ENCODE measurements around the gene ECHDC3.
A peak's percentile ranks its signal among the peaks of the same experiment; 100 is the strongest.

ECHDC3 gene

GRCh38 chr10:11754173-11754572 is 12.0 kb downstream of the ECHDC3 start:
- FAIRE-seq: no peak

DNA sequence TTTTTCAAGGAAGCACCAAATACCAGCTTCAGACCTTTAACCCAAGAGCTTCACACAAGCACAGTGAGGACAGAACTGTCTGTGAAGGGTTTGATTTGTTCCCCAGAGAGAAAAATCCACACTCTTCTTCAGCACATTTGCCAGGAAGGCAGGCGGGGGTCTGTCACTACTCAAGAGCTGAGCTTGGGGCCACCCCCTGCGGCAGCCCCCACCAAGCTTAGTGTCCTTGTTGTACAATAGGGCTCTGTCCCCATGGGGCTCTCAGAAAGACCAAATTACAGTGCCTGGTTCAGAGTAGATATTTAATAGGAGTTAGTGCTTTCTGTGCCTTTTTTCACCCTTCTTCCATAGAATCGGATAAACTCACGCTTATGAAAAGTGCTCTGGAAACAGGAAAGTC is 12.4 kb downstream of the ECHDC3 start:
- FAIRE-seq: no peak

GRCh38 chr10:11755512-11756263 is 13.5 kb downstream of the ECHDC3 start:
- FAIRE-seq: no peak

DNA sequence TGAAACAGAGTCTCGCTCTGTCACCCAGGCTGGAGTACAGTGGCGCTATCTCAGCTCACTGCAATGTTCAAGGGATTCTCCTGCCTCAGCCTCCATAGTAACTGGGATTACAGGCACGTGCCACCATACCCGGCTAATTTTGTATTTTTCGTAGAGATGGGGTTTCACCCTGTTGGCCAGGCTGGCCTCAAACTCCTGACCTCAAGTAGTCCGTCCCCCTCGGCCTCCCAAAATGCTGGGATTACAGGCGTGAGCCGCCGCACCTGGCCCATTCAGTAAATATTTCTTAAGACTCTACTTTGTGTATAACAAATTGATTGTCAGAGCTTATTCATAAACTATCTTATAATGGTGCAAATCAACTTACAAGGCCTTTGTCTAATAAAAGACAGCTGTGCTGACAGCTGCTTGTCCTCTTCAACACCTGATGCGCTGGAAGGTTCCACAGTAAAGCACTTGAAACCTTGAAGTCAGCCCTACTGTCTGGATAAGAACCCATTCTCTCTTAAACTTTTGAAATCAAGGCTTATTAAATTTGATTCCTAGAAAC is 14.7 kb downstream of the ECHDC3 start:
- no peak for FAIRE-seq

DNA sequence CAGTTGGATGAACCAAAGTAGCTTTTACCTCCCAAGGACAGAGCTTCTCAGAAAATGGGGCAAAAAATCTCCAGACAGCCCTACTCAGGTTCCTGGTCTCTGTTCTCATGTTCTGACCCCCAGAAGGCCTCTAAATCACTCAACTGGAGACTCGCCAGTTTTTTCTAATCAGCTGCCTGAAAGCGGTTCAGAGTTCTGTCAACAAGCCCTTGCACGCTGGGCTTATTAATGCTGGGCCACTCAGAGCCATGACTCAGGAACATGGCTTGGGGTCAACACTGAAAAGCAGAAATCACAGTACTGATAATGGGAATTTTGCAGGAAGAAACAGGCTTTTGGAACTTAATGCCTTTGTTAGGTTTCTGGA is 15.3 kb downstream of the ECHDC3 start:
- no peak for FAIRE-seq

GRCh38 chr10:11757821-11758463 is 15.8 kb downstream of the ECHDC3 start:
- FAIRE-seq: peak; percentile 29

DNA sequence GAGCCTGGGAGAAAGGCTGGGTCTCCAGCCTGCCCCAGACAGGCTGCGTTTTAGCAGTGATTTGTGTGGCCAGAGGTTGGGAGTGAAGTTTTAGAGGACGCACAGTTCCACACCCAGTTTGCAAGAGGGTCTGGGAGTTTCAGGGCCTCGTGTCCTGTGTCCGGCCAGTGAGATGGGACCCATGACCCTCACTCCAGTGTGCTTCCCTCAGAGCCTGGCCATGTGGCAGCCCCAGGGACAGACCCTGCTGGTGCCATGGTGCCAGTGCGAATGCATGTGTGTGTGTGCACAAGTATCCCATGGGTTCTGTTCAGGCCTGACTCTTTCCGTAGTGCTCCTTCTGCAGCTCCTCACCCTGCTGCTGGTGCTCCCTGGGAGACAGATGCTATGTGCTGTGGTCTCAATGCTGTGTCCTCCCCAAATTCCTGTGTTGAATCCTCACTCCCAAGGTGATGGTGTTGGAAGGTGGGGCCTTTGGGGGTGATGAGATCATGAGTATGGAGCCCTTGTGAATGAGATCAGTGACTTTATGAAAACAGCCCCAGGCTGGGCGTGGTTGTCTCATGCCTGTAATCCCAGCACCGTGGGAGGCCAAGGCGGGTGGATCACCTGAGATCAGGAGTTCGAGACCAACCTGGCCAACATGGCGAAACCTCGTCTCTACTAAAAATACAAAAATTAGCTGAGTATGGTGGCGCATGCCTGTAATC is 16.5 kb downstream of the ECHDC3 start:
- FAIRE-seq: no peak

GRCh38 chr10:11759347-11759746 is 17.2 kb downstream of the ECHDC3 start:
- no peak for FAIRE-seq

DNA sequence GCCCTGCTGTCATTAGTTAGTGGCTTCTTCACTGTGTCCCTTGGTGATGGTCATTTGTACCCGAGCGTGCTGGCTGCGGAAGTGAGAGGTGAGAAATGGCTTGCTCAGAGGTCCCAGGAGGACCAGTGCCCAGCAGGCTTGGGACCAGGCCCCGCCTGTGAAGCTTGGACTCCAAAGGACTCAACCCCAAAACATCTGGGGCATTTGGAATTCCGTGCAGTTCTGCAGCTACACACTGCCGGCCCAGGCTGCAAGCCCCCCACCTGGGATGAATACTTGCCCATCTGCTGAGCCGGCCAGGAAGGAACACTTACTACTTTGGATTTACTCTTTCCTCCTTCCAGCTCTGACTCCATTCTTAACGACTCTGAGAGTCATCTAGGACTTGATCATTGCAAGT is 18.0 kb downstream of the ECHDC3 start:
- FAIRE-seq: no peak

DNA sequence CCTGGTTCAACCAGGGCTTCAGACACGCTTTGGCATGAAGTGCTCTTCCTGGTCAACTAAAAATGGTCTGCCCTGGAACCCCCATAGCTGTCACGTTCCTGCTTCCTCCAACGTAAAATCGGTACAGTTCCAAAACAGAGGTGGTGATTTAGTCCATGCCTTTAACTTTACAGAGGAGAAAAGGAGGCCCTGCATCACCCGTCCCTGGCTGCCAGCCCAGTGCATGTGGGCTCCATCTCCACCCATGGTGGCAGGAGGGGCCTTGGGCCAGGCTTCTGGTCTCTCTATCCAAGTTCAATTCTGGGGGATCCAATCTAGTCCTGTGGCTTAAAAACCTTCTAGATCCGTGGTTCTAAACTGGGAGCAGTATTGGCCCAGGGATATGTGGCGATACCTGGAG is 18.7 kb downstream of the ECHDC3 start:
- no peak for FAIRE-seq

DNA sequence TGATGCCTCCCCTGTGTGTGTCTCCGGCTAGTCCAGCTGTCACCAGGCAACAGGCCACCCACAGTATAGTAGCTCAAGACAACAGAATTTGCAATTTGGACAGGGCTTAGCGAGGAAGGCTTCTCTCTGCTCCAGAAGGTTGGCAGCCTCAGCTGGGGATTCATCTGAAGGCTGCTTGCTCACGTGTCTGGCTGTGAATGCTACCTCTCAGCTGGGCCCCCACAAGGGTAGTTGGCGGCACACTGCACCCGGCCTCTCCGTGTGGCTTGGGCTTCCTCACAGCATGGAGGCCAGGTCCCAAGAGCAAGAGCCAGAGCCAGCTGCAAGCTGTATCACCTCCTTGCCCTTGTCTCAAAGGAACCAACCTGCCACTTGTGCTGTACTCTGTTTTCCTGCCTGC is 19.2 kb downstream of the ECHDC3 start:
- no peak for FAIRE-seq

DNA sequence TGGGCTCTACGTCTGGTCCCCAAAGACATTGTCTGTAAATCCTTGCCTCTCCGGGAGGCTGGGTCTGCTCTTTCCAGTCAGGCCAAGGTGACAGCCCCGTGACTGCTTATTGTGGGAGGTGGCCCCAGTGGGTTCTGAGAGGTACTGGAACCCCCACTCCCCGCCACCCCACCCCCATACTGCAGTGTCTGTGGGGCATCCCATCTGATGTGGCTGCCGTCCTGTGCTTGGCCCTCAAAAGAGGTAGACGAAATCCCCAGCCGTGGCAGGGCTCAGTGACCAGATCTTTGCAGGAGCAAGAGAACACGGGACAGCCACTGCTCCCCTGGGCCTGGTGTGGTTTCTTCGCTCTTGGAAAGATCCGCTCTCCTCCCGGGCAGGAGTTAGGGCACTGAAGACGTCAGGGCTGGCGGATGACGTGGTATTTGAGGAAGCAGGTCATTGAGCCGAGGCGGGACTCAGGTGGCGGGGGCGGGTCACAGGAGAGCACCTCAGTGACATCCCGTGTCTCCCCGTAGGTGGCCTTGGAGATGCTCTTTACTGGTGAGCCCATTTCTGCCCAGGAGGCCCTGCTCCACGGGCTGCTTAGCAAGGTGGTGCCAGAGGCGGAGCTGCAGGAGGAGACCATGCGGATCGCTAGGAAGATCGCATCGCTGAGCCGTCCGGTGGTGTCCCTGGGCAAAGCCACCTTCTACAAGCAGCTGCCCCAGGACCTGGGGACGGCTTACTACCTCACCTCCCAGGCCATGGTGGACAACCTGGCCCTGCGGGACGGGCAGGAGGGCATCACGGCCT is 20.7 kb downstream of the ECHDC3 start:
- no peak for FAIRE-seq

- FAIRE-seq: no peak
Observed at GRCh38 chr10:11763501-11763861, 21.3 kb downstream of the ECHDC3 start.

DNA sequence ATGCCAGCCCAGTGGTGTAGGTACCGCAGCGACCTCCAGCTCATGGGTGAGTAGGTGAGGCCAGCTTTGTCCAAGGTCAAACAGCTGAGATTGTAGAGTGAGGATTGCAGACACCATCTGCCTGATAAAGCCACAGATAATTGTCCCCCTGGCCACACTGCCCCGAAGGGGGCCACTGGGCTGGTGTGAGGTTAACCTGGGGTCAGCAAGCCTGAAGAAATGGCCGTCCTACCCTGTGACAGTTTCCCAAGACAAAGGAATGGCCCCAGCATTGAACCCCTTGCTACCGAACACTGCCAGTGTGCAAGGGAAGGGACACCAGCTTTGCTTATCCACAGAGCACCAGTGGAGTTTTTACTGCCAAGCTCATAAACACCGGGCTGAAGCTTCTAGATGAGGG is 23.0 kb downstream of the ECHDC3 start:
- no peak for FAIRE-seq

DNA sequence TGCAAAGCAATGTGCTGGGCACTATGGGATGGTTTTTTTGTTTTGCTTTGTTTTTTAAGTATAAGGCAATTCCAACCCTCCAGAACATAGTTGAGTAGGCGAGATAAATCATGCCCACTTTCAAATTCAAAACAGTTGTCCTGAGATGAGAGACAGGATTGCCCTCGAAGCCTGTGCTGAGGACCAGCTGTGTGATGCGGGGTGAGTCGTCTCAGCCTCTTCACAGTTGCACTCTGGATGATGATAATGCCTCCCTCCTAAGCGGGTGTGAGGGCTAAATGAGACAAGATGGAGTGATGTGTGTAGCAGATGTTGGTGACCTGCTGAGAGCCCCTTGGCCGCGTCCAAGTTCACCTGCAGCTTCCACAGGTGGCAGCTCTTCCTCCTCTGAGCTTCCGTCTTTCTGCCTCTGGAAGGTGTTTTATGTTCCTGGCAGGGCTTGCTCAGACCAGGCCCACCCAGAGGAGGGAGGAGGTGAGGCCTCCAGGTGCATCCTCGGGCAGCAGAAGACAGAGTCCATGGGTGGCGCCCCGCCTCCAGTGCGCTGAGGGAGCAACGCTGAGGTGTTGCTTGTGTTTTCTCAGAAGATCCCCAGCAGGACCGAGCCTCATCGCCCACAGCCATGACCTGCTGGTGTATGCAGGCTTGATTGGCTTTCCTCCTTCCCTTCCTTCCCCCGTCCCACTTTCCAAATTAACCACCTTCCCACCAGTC is 30.6 kb downstream of the ECHDC3 start:
- no peak for FAIRE-seq

DNA sequence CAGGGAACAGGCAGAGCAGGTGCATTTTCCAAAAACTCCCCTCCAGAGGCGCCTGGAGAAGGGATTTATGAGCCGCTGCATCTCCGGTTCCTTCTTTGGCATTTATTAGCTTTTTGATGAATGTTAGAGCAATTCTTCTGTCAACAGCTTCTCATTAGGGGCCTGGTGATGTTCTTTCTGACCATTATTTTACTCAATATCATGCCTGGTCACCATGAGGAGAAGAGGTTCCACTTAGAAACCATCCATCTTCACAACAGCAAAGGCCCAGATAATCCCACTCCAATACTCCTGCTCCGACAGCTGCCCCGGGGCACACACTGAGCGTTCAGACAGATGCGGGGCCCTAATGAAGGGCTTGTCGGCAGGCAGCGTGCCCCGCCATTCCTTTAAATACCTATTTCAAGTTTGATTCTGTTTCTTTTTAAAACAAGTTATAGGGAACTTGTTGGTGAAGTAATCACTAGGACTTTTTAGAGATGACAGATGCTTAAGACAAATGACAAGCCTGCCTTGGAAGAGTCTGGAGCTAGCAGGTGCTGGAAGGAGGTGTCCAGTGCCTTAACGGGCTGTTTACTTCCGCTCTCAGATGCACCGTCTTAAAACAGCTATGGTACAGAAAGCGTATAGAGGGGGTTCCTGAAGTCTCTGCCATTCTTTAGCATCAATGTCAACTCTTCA is 31.7 kb downstream of the ECHDC3 start:
- FAIRE-seq: no peak

DNA sequence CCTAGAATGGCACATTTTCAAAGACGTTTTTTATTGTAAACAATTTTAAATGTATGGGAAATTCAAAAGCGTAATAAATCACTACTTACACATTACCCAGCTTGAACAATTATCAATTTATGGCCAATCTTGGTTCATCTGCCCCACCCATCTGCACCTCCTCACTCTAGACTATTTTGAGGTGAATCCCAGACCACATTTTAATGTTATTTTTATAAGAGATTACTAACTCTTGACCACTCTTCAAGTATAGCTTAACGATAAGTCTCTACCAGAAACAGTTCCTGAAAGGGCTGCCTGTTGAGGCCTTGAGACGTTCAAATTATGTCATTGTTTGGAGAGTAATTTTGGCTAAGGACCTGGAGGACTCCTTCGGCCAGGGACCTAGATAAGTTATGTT is 33.2 kb downstream of the ECHDC3 start:
- no peak for FAIRE-seq

DNA sequence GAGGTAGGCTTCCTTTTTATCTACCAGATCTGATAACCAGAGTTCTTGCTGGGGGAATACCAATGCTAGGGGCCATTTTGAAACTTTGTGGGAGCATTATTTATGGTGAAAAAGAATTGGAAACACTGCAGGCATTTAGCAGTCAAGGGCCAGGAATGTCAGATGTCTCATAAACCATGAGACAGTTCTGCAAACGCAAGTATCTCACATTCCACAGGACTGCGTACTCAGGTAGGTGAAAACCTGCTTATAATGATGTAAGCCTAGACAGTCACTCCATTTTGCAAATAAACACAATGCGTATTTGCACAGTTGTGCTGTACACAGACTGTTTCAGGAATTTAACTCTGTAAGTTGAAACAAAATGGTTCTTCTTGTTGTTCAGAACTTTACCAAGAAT is 33.9 kb downstream of the ECHDC3 start:
- FAIRE-seq: no peak

DNA sequence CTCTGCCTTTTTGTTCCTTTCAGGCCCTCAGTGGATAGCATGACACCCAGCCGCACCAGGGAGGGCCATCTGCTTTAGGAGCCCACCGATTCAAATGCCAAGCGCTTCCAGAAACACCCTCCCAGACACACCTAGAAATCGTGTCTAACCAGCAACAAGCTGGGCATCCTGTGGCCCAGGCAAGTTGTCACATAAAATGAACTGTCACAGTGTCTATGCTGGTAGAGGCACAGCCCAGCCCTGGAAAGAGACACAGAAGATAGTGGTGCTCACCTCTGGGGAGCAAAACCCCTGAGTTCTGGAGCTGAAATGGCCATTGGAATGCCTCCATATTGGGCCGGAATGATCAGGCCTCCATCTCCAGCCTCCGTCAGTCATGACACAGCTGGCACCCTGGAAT is 38.9 kb downstream of the ECHDC3 start:
- no peak for FAIRE-seq

- peak; percentile 71 for FAIRE-seq
Observed at GRCh38 chr10:11782793-11783557, 40.8 kb downstream of the ECHDC3 start.

GRCh38 chr10:11783558-11783865 is 41.3 kb downstream of the ECHDC3 start:
- no peak for FAIRE-seq

Measured in A204.1 (cell line).